KMS-11 (cell line): ENCODE measurements around the gene FTSJ3.

ENCODE experiments used
- H2AFZ ChIP-seq: fragments of 200-600 bp; sonication (generic); 2 replicates; pipeline ENCODE4 v1.6.1; 2016; ENCODE audit warnings: antibody characterized with exemption, mixed run types, low read depth
- H3K27ac ChIP-seq: fragments of 200-600 bp; sonication (generic); 2 replicates; pipeline ENCODE4 v1.6.1; 2016; ENCODE audit warnings: mild to moderate bottlenecking, mixed run types
- H3K27me3 ChIP-seq: fragments of 200-600 bp; sonication (generic); 2 replicates; pipeline ENCODE4 v1.6.1; 2017; ENCODE audit warnings: mild to moderate bottlenecking, low read depth, mixed run types, moderate library complexity; ENCODE audit not compliant: insufficient read depth
- H3K36me3 ChIP-seq: fragments of 200-600 bp; sonication (generic); 2 replicates; pipeline ENCODE4 v1.6.1; 2017; ENCODE audit warnings: mild to moderate bottlenecking, mixed run types; ENCODE audit not compliant: insufficient read depth
- H3K4me1 ChIP-seq: fragments of 200-600 bp; sonication (generic); 2 replicates; pipeline ENCODE4 v1.6.1; 2016; ENCODE audit warnings: mild to moderate bottlenecking, low read depth, mixed run types; ENCODE audit not compliant: poor library complexity, severe bottlenecking
- H3K4me2 ChIP-seq: fragments of 200-600 bp; sonication (generic); 2 replicates; pipeline ENCODE4 v1.7.0; 2016; ENCODE audit warnings: mild to moderate bottlenecking, mixed run types
- H3K4me3 ChIP-seq: fragments of 200-600 bp; sonication (generic); IDR thresholded peaks from 2 replicates; pipeline ENCODE4 v1.6.1; 2017; ENCODE audit warnings: low read depth, low read length, mixed read lengths; ENCODE audit not compliant: insufficient read depth
- H3K79me2 ChIP-seq: fragments of 200-600 bp; sonication (generic); 2 replicates; pipeline ENCODE4 v1.6.1; 2016; ENCODE audit warnings: low read depth, mixed run types; ENCODE audit not compliant: insufficient read depth
- H3K9ac ChIP-seq: fragments of 200-600 bp; sonication (generic); 2 replicates; pipeline ENCODE4 v1.6.1; 2016; ENCODE audit warnings: mild to moderate bottlenecking, mixed run types
- H4K20me1 ChIP-seq: fragments of 200-600 bp; sonication (generic); 2 replicates; pipeline ENCODE4 v1.6.1; 2016; ENCODE audit warnings: mild to moderate bottlenecking, mixed run types; ENCODE audit not compliant: insufficient read depth
- TF ChIP-seq, protein P1 (sequence below): fragments of 200-600 bp; sonication (generic); conservative IDR thresholded peaks from 2 replicates; pipeline ENCODE4 v1.6.1; 2017; ENCODE audit warnings: low read depth, mild to moderate bottlenecking, antibody characterized with exemption, low read length, moderate library complexity, mixed read lengths

Gene FTSJ3

DNA sequence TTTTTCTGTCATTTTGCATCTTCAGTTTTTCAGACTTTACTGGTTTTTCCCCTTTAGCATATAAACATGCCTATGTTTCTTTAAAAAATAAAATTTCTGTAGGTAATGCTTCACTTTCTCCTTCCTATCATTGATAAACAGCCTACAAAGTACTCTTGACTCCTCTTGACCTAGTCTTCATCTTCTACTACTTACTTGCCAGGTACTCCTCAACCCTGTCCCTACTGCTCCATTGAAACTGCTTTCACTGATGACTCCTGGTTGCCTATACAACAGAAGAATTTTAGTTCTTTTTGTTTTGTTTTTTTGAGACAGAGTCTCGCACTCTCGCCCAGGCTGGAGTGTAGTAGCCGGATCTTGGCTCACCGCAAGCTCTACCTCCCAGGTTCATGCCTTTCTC lies 46.5 kb downstream of the FTSJ3 start:
- H4K20me1 ChIP-seq = peaks cover 7% of the 10 kb centered on the region; the same call in 1 of the 2 replicates

GRCh38 chr17:63780507-63780906 lies 47.0 kb downstream of the FTSJ3 start:
- Histone ChIP-seq H3K27me3 (no peaks in the 10 kb centered on the region), H3K79me2 (peaks cover 99% of the 10 kb centered on the region), H4K20me1 (peaks cover 7% of the 10 kb centered on the region; the same call in 1 of the 2 replicates), H3K9ac (no peak overlapping the region), H2AFZ (no peak overlapping the region), H3K27ac (no peak overlapping the region), H3K4me1 (peaks cover 24% of the 10 kb centered on the region), H3K36me3 (no peaks in the 10 kb centered on the region), H3K4me2 (no peak overlapping the region), H3K4me3 (no peak overlapping the region)
- TF ChIP-seq, protein P1, sequence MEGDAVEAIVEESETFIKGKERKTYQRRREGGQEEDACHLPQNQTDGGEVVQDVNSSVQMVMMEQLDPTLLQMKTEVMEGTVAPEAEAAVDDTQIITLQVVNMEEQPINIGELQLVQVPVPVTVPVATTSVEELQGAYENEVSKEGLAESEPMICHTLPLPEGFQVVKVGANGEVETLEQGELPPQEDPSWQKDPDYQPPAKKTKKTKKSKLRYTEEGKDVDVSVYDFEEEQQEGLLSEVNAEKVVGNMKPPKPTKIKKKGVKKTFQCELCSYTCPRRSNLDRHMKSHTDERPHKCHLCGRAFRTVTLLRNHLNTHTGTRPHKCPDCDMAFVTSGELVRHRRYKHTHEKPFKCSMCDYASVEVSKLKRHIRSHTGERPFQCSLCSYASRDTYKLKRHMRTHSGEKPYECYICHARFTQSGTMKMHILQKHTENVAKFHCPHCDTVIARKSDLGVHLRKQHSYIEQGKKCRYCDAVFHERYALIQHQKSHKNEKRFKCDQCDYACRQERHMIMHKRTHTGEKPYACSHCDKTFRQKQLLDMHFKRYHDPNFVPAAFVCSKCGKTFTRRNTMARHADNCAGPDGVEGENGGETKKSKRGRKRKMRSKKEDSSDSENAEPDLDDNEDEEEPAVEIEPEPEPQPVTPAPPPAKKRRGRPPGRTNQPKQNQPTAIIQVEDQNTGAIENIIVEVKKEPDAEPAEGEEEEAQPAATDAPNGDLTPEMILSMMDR = no peak

More for the DNA sequence above, 46.5 kb downstream of the FTSJ3 start:
- Histone ChIP-seq H3K36me3 (no peaks in the 10 kb centered on the region), H3K9ac (no peak overlapping the region), H3K27ac (no peak overlapping the region), H3K79me2 (peaks cover 99% of the 10 kb centered on the region), H2AFZ (no peak overlapping the region), H3K4me3 (no peak overlapping the region), H3K27me3 (no peaks in the 10 kb centered on the region), H3K4me2 (no peak overlapping the region), H3K4me1 (peaks cover 20% of the 10 kb centered on the region)
- TF ChIP-seq, protein P1 = no peak

- Histone ChIP-seq H4K20me1 (peaks cover 7% of the 10 kb centered on the region; the same call in 1 of the 2 replicates), H3K27ac (peak overlapping the region; percentile 92; the same call in 1 of the 2 replicates), H3K36me3 (no peaks in the 10 kb centered on the region), H3K9ac (peak overlapping the region; percentile 88; the same call in 1 of the 2 replicates), H3K27me3 (no peaks in the 10 kb centered on the region), H3K4me1 (peaks cover 37% of the 10 kb centered on the region), H3K4me3 (no peak overlapping the region), H2AFZ (no peak overlapping the region), H3K79me2 (peaks cover 92% of the 10 kb centered on the region), H3K4me2 (peak overlapping the region; percentile 86)
- TF ChIP-seq, protein P1 = no peak
Observed at GRCh38 chr17:63775420-63775819, 52.0 kb downstream of the FTSJ3 start.

DNA sequence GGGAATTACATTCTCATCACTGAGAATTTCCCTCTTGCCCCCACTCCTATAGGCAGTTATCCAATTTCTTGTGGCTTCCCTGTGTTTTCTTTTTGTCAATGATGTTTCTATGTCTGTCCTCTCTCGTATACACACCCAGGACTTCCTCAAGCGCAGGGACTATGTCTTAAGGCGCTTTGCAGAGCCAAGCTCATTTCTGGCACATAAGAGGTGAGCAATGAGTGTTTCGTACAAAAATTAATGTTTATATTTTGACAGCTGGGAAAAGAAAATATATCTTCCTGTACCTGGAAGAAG lies 52.5 kb downstream of the FTSJ3 start:
- peaks cover 36% of the 10 kb centered on the region for H3K4me1 ChIP-seq
- H3K4me3 ChIP-seq = no peak overlapping the region
- TF ChIP-seq, protein P1 = no peak
- no peaks in the 10 kb centered on the region for H3K27me3 ChIP-seq
- peak overlapping the region; percentile 88; the same call in 1 of the 2 replicates for H3K9ac ChIP-seq
- H3K27ac ChIP-seq = peak overlapping the region; percentile 92; the same call in 1 of the 2 replicates
- H3K4me2 ChIP-seq = peak overlapping the region; percentile 86
- H3K36me3 ChIP-seq = no peaks in the 10 kb centered on the region
- H2AFZ ChIP-seq = no peak overlapping the region
- H4K20me1 ChIP-seq = peaks cover 7% of the 10 kb centered on the region; the same call in 1 of the 2 replicates
- H3K79me2 ChIP-seq = peaks cover 92% of the 10 kb centered on the region
